Lower leg skin (tissue), 3 donors: ENCODE measurements around the gene MINDY2.

Experiments used
- POLR2A ChIP-seq, 2 donors: fragments of 450-650 bp; IDR thresholded peaks; one replicate each; pipeline ENCODE4 v1.6.1; 2016 to 2017; ENCODE audit warnings: antibody characterized with exemption in 2 of 2, mild to moderate bottlenecking in 1 of 2, moderate library complexity in 1 of 2
- TF ChIP-seq, protein P1 (sequence below), 3 donors: fragments of 450-650 bp; IDR thresholded peaks; one replicate each; pipeline ENCODE4 v1.5.1; 2016; ENCODE audit warnings: antibody characterized with exemption in 3 of 3, mild to moderate bottlenecking in 3 of 3, moderate library complexity in 2 of 3

DNA sequence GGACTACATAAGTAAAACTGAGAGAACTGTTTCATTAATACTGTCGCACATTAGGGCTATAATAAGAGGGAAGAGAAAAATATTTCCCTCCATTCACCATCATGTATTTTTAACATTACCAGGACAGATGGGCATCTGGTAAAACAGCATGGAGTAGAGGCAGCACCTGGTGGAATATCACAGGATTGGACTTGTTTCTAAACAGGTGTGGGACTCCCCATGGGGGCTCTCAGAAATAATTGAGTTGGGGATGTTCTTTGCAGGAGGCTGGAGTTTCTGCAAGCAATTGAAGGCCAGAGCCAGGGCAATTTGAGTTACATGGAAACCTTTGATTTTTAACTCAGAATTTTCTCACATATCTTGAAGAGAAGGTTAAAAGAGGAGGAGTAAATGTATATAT is 8.4 kb upstream of the MINDY2 start:
- no peak for TF ChIP-seq POLR2A (IDR thresholded peaks at IDR 0.05)
- TF ChIP-seq, protein P1, sequence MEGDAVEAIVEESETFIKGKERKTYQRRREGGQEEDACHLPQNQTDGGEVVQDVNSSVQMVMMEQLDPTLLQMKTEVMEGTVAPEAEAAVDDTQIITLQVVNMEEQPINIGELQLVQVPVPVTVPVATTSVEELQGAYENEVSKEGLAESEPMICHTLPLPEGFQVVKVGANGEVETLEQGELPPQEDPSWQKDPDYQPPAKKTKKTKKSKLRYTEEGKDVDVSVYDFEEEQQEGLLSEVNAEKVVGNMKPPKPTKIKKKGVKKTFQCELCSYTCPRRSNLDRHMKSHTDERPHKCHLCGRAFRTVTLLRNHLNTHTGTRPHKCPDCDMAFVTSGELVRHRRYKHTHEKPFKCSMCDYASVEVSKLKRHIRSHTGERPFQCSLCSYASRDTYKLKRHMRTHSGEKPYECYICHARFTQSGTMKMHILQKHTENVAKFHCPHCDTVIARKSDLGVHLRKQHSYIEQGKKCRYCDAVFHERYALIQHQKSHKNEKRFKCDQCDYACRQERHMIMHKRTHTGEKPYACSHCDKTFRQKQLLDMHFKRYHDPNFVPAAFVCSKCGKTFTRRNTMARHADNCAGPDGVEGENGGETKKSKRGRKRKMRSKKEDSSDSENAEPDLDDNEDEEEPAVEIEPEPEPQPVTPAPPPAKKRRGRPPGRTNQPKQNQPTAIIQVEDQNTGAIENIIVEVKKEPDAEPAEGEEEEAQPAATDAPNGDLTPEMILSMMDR (IDR thresholded peaks at IDR 0.05) = no peak
